NCI-H82 treated with DMSO at 0.1 percent for 48 hours (cell line): ENCODE results near the gene ARHGEF1.
"Not testable (repeated sequence)": the region's sequence is repeated elsewhere in the genome, so short reads cannot be mapped to it uniquely, and the experiment has no call there.

Experiments
- DNase-seq: peaks from one replicate; lab custom pipeline; 2025; ENCODE audit not compliant: unreplicated experiment; lab: John Stamatoyannopoulos, UW

The ARHGEF1 gene

GRCh38 chr19:41904118-41904870 lies 21.3 kb downstream of the ARHGEF1 start:
- no peak for DNase-seq

- DNase-seq = no peak
Measured at GRCh38 chr19:41905273-41906002, 22.5 kb downstream of the ARHGEF1 start.

- DNase-seq = no peak
Measured at GRCh38 chr19:41906271-41906670, 23.3 kb downstream of the ARHGEF1 start.

- no peak for DNase-seq
Measured at GRCh38 chr19:41906916-41907680, 24.1 kb downstream of the ARHGEF1 start.

GRCh38 chr19:41907994-41908615 lies 25.1 kb downstream of the ARHGEF1 start:
- no peak for DNase-seq

- no peak for DNase-seq
Measured at GRCh38 chr19:41908724-41909464, 25.9 kb downstream of the ARHGEF1 start.

- no peak for DNase-seq
Measured at GRCh38 chr19:41909706-41910105, 26.7 kb downstream of the ARHGEF1 start.

- no peak for DNase-seq
Measured at GRCh38 chr19:41910240-41910991, 27.4 kb downstream of the ARHGEF1 start.

- DNase-seq = no peak
Measured at GRCh38 chr19:41910992-41911888, 28.3 kb downstream of the ARHGEF1 start.

- no peak for DNase-seq
Measured at GRCh38 chr19:41911889-41912731, 29.1 kb downstream of the ARHGEF1 start.

GRCh38 chr19:41912899-41913537 lies 30.0 kb downstream of the ARHGEF1 start:
- DNase-seq = no peak

GRCh38 chr19:41913538-41914423 lies 30.8 kb downstream of the ARHGEF1 start:
- no peak for DNase-seq

GRCh38 chr19:41914424-41914834 lies 31.4 kb downstream of the ARHGEF1 start:
- not testable (repeated sequence) for DNase-seq

GRCh38 chr19:41915021-41915775 lies 32.2 kb downstream of the ARHGEF1 start:
- DNase-seq = no peak

- no peak for DNase-seq
Measured at GRCh38 chr19:41915776-41916414, 32.9 kb downstream of the ARHGEF1 start.
